Astrocyte of the hippocampus (primary cell): ENCODE results near the gene RABL3.
"Not testable (repeated sequence)": the region's sequence is repeated elsewhere in the genome, so short reads cannot be mapped to it uniquely, and the experiment has no call there.

Experiments
- DNase-seq: peaks from one replicate; pipeline ENCODE4 v3.0.0; 2011; ENCODE audit warnings: low read depth, low spot score

RABL3 gene

DNA sequence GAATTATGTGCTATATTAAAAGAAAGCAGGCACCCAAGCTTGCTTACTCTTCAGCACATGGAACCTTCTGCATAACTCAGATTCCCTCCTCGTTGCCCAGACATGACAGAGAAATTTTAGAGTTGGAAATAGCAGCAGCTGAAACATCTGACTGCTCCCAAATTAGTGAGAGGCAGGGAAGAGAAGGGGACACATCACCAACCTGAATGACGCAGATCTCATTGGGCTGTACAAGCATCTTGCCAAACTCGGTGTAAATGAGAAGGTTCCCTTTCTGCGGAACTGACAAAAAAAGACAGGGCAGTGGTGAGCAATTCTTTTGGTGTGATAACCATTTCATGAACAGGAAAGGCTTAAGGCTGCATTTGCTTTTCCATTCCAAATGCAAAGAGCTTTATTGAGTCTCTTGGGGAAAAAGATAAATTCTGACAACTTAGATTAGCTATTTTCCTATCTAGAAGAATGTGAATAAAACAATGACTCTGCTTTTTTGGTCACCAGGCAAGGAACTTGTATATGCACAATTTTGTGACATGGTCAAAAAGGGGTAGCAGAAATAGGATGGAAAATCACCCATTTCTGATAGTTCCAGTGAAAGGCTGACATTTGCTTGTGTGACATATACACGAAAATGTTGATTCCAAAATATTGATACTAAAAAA is 95.4 kb downstream of the RABL3 start:
- DNase-seq, result no peak

DNA sequence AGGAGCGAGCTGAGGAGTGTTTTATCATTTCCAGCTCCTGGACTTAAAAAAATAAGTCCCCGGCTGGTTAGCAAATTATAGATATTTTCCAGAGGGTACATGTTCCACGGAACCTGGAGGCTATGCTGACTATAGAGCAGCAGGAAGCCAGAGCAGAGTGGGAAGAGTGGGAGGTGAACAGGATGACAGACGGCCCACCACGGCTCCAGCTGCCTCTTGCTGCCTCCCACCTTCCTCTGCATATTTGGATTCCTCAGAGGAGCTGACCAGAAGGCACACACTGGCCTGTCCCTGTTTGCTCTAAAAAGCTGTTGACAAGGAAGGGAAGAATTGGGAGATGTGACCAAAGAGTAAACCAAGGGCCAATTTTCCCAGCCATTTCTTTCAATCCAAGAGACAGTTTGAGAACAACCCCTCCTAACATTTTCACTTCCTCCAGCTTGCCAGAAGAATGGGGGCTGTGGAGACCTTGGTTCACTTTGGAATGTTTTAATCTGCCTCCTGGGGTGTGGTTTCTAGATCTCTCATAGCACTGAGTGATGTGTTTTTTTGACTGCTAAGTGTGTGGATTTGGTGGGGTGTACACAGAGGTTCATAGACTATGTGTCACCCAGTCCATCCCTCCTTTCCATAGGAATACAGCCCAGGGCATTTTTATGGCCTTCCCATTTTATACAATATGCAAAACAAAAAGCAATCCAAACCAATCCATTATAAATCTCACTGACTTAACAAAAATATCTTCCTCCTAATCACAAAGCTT is 97.1 kb downstream of the RABL3 start:
- DNase-seq, result peak; percentile 45

DNA sequence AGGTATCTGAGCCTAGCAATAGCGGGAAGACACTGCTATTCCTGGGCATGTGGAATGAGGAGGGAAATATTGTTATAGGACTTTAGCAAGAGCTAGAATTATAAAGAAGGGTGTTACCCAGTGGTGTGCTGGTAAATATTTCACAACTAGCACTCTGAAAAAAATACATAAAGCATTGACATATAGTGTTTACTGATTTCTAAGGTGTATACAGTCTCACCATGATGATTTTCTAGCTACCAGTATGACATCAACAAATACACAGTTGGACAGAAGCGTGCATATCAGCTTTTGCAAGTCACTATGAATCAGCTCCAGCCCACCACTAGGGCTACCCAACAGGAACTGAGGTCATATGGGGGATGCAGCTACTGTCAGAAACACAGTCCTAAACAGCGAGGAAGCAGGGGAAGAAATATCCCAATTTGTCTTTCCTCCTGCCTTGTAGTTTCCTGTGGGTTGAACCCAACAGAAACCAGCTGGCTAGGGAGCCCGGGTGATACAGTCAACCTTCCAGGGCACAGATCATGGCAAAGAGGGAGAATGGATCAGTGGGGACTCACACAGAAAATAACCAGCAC is 99.9 kb downstream of the RABL3 start:
- DNase-seq, result peak; percentile 20

DNA sequence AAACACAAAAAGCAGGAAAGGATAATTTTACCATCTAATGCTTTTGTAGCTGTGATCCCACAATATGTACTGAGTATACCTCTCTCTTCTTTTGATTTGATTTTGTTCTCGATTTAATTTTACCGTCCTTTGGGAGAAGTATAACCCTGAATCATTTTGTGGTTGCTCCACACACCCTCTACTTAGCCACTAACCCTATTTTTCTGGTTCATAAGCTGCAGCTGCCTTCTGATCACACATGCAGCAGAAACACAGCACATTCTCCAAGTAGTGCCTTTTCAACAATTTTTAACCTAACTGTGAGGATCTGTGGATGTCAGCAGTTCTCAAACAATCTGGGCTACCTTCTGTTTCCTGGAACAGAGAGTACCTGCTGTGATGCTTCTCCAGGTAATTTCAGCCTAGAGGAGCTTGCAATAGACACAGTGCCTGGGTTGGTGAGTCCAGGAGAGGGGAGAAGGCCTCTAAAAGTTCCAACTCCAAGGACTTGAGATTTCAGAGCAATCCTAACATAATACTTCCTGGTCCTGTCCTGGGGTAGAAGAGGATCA is 100.5 kb downstream of the RABL3 start:
- DNase-seq, result no peak

DNA sequence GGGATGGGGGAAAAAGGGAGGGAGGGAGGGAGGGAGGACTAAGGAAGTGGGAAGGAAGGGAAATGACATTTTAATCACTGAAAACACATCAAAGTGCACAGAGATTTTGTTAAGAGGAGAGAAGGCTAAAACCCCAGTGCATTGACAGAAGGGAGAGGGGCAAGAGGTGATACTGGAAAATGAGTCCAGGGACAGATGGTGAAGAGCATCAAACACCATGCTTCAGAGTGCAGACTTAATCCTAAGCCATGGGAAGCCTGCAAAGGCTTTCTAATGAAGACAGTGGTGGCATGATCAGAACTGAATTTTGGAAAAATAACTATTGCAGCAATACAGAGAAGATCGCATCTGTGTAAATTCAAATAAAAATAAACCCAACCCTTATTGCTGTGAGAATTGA is 102.1 kb downstream of the RABL3 start:
- DNase-seq, result no peak

DNA sequence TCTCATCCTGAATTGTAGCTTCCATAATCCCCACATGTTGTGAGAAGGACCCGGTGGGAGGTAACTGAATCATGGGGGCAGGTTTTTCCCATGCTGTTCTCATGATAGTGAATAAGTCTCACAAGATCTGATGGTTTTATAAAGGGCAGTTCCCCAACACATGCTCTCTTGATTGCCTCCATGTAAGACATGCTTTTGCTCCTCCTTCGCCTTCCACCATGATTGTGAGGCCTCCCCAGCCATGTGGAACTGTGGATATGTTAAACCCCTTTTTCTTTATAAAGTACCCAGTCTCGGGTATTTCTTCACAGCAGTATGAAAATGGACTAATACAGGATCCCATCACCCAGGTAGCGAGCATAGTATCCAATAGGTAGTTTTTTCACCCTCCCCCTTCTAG is 103.5 kb downstream of the RABL3 start:
- DNase-seq, result not testable (repeated sequence)

DNA sequence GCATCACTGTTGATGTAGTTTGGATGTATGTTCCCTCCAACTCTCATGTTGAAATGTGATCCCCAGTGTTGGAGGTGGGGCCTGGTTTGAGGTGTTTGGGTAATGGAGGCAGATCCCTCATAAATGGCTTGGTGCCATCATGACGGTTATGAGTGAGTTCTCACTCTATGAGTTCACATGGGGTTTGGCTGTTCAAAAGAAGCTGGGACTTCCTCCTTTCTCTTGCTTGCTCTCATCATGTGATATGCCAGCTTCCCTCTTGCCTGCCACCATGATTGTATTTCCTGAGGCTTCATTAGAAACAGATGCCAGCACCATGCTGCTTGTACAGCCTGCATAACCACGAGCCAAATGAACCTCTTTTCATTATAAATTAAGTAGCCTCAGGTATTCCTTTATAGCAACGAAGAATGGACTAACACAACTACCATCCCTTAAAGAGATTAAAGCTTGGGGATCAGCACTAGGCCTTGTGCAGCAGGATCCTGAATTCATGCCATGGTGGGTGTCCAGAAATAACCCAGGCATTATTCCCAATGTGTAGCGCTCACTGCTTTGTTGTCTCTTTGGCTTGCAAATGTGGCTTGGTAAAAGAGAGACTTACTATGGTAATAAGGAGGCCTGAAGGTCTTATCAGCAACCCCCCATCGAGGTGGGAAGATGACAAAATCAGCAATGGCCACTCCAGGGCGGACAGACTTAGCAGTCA is 104.3 kb downstream of the RABL3 start:
- DNase-seq, result no peak

DNA sequence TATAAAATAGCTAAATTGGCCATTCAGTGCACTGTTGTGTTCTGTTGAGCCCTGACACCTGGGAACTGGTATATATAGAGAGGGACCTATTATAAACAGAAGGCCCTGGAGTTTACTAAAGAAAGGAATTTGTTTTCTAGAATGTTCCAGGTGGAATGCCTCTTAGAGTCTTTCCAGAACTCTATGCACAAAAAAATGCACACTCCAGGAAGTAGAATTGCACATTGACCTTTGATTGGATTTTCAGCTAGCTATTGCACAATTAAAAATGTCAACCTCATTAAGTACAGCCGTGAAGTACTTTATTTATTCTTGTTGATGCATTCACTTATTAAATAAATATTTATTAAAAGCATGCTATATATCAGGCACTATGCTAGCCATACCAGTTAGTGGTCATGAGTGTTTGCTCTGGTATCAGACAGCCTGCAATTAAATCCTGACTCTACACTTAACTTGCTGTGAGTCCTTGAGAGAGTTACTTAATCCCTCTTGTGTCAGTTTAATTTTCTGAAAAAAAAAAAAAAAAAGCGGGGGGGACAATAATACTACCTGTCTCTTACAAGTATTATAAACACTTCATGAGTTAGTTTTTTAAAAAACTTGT is 105.4 kb downstream of the RABL3 start:
- no peak for DNase-seq
